NCI-H2196 treated with DMSO at 0.1 percent for 48 hours (cell line): ENCODE data around the gene RDH13.
A peak's percentile ranks its signal among the peaks of the same experiment; 100 is the strongest.

ENCODE experiments used
- DNase-seq: peaks from one replicate; lab custom pipeline; 2025; ENCODE audit not compliant: unreplicated experiment; lab: John Stamatoyannopoulos, UW

The RDH13 gene

GRCh38 chr19:55091955-55092354 is 29.0 kb upstream of the RDH13 start:
- no peak for DNase-seq

GRCh38 chr19:55091126-55091910 is 28.4 kb upstream of the RDH13 start:
- no peak for DNase-seq

DNA sequence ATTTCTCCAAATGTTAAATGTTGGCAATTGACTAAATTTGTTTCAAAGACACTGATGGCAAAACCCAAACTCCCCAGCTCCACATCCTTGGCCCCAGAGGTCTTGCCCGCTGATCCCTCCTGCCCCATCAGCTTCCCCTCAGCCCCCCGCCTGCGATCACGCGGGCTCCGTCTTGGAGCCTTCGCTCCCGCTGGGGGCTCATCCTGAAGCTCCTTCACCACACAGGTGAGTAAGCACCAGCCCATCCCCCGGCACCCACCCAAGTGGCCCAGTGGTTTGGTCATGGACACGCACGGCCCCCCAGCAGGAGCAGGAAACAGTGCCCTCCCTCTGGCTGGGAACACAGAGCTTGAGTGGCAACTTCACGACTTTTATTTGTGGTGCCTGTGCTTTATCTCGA is 27.6 kb upstream of the RDH13 start:
- DNase-seq = no peak

DNA sequence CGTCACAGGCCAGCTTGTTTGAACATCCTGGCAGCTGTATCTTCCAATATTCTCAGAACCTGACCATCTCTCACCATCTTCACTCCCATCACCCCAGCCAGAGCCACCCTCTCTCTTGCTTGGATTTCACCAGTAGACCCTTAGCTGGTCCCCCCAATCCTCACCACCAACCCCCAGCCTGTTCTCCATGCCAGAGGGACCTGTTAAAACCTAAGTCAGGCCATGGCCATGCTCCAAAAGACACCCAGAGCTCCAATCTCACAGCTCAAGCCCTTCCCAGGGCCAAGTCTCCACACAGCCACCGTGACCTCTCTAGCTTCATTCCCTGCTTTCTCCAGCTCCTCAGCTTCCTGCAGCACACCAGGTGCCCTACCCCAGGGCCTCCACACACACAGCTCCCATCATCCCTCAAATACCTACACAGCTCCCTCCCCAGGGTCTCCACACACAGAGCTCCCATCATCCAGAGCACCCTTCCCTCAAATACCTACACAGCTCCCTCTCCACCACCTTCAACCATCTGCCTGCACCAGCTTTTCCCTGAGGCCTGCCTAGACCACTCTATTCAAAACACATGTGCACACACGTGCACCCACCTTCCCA is 26.5 kb upstream of the RDH13 start:
- DNase-seq = no peak

DNA sequence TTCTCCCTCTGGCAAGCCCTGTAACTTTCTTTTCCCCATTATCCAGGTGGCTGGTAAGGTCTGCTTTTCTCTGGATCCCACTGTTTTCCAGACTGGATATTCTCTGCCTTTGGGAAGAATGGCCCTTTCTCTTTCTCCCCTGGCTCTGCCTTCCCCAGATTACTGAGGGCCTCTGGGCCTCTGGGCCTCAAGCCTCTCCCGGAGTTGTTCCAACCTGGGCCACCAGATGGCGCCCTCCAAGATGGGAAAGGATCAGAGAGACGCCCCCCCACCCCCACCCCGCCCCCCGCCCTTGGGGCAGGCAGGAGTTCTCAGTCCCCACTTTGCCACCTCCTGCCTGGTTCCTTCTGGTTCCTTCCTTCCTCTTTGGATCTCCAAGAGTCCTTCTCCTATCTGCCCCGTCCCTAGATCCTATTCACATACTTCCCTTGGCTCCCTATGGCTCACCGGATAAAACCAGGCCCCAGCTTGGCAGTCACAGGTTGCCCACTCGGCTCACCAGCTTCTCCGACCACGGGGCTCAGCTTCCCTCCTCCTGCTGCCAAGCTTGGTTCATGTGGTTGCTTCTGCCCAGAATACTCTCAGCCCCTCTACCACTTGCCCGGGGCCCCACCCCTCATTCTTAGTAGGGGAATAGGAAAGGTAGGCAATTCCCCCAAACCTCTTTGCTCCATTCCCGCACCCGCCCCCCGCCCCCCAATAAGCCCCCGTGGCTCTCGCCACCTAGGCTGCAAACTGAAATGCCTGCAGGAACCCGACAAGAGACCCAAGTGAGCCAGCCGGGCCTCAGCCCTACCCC is 25.8 kb upstream of the RDH13 start:
- no peak for DNase-seq

DNA sequence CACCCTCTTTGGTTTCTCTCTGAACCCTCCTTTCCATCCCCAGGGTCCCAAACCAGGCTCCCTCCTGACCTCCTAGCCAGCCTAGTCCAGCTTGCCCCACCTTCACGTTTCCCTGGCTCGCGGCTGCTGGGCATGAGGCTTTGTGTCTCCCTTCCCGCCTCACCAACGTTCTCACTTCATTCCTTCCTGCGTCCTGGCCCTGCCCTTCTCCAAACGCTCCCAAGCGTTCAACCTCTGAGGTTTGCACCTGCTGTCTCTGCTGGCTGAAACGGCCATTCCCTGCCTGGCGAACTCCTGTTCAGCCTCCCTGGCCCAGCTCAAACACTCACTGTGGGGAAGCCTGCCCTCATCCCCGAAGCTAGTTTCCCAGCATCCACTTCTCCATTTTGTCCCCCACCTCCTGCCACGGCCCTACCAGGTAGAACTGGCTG is 25.1 kb upstream of the RDH13 start:
- DNase-seq = no peak

DNA sequence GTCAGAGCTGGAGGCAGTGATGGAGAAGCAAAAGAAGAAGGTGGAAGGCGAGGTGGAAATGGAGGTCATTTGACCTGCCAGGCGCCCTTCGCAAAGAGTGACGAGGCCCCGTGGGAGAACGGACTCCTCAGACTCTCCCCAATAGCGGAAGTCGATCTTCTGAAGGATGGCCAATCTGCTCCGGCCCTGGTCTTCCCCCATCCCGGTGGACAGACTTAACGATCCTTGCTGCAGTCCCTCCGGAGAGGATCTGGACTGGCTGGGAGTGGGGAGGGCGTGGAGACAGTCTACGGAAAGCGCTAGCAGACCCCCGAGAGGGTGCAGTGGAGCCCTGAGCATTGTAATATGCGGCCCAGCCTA is 24.6 kb upstream of the RDH13 start:
- no peak for DNase-seq

DNA sequence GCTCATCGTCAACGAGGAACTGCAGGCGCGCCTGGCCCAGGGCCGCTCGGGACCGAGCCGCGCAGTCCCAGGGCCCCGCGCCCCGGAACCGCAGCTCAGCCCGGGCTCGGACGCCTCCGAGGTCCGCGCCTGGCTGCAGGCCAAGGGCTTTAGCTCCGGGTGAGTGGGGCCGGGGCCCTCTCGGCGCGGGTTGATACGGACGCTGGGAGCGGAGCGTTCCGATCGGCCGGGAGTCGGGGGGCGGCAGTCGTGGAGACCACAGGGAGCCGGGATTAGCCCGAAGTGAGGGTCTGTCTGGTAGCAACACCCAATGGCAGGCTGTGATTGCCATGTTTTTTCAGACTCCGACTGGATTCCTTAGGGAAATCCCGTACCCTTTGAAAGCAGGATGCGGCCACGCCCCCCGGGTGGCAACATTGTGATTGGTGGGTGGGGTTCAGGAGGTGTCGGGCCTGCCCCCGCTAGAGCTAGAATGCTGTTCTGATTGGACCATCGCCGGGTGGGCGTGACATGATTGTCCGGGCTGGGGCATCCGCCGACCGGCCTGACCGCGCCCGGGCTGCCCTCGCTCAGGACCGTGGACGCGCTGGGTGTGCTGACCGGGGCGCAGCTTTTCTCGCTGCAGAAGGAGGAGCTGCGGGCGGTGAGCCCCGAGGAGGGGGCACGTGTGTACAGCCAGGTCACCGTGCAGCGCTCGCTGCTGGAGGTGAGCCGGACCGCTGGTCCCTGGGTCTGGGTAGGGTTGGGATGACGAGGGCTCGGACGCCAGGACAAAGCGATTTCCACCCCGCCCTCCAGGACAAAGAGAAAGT is 24.0 kb upstream of the RDH13 start:
- DNase-seq = peak; percentile 84

DNA sequence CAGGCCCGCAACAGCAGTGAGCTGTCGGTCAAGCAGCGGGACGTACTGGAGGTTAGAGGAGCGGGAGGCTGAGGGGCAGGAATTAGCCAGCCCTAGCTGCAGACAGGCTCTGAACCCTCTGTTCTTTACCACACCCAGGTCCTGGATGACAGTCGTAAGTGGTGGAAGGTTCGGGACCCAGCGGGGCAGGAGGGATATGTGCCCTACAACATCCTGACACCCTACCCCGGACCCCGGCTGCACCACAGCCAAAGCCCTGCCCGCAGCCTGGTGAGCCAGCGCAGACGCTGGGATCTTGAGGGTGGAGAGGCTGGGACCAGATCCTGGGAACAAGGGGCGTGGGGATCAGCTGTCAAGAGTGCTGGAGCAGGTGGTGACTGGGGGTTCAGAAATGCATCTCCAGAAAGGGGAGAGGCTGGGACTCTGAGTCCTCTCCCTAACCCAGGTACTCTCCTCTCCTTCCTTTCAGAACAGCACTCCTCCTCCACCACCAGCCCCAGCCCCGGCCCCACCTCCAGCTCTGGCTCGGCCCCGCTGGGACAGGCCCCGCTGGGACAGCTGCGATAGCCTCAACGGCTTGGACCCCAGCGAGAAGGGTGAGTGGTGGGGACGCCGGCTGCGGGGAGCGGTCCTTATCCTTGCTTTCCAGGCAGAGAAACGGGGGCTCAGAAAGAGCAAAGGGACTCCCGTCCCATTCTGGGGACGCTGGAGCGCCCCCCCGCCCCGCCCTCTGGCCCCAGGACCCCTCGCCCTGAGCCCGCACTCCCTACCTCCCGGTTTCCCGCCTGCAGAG is 23.2 kb upstream of the RDH13 start:
- no peak for DNase-seq

DNA sequence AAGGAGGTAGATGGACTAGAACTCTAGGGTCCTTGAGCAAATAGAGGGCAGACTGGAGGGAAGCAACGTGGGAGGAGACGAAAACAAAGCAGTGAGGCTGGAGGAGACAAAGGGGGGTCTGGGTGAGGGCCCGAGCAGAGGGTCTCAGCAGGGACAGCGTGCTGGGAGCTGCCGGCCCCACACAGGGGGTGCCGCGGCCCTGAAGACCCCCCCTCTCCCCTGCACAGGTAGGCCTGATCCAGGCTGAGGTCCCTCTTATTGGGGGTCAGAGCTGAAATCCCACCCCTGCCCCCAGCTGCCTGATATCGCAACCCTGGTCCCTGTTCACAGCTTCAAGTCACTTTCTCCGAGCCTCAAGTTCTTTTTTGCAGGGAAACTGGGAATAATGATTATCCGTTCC is 21.5 kb upstream of the RDH13 start:
- no peak for DNase-seq

DNA sequence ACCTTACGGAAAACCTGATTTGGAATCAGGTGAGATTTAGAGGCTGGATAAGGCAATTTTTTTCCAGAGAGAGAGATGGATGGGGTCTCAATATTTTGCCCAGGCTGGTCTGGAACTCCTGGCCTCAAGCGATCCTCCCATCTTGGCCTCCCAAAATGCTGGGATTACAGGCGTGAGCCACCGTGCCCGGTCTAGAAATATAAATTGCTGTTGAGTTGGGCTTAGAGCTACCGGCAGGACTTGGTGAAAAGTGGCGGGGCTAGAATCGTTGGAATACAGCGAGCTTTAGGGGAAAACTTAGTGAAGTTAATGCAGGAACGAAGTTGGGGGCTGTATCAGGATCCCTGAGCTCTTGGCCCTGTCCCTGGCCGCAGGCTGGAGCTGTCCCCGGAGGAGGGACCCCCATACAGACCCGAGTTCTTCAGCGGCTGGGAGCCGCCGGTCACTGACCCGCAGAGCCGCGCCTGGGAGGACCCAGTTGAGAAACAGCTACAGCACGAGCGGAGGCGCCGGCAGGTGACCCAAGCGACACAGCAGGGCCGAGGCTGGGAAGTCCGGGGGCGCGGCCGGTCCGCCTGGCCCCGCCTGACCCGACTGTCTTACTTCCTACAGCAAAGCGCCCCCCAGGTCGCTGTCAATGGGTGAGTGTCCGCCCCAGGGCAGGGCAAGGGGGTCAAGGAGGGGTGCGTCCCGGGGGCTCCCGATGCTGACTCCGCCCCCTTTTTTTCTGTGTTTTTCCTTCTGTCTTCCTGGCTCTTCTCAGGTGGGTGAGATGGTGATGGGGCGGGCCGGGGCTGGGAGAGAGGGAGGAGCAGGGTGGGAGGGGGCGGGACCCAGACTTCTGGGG is 20.3 kb upstream of the RDH13 start:
- no peak for DNase-seq

GRCh38 chr19:55082020-55082851 is 19.3 kb upstream of the RDH13 start:
- no peak for DNase-seq

- DNase-seq = no peak
These were observed 18.7 kb upstream of the RDH13 start for GRCh38 chr19:55081770-55082019.

GRCh38 chr19:55080968-55081769 is 18.2 kb upstream of the RDH13 start:
- peak; percentile 67 for DNase-seq

GRCh38 chr19:55080121-55080967 is 17.4 kb upstream of the RDH13 start:
- peak; percentile 85 for DNase-seq

DNA sequence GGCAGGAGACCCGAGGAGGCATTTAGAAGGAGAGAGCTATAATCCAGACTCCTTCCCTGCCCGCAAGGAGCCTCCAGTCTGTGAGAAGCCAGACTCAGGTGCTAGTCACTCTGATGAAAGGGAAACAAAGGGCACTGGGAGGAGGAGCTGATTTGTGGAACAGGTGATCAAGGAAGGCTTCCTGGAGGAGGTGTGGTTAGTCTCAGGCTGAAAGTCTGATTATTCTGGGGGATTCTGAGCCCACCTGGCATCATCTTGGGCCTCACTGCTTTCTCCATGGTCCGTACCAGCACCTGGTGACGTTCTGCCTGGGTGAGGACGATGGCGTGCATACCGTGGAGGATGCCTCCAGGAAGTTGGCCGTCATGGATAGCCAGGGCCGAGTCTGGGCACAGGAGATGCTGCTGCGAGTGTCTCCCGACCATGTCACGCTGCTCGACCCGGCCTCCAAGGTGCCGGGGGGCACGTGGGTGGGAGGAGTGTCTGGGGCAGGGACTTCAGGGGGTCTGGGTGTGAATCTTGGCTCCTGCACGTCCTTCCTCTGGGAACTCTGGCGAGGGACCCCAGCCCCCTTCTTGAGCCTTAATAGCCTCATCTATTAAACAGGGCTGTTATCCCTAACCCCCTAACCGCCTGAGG is 16.6 kb upstream of the RDH13 start:
- no peak for DNase-seq

DNA sequence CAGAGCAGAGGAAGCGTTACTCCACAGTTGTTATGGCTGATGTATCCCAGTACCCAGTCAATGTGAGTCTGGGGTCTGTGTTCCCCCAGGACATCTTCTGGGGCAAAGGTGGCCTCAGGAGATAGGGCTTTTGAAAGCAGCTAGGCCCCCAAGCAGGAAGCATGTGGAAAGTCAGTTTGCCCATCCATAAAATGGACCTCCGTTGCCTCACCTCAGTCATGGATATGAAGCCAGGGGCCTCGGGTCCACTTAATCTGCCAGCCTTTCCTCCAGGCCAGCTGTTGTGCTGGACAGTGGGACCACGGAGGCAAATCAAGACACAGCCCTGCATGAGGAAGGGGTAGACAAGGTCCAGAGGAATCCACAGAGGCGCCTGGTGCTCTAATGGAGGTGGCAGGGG is 16.0 kb upstream of the RDH13 start:
- DNase-seq = no peak
